Right atrium auricular region (tissue), 2 donors: ENCODE data around the gene RIPOR2. TPM values are rescaled to one million over a fixed set of nuclear protein-coding genes. Genes with fewer than 3 reads are reported as not detected.

Experiments
- DNase-seq: peaks from one replicate; pipeline ENCODE4 v3.0.0-alpha.2; 2019; ENCODE audit warnings: low spot score
- H3K27ac ChIP-seq, 2 donors: fragments of 200-600 bp; sonication (generic); 1 replicate in 1 of 2; 2 replicates in 1 of 2; pipeline ENCODE4 v1.5.1; 2016 to 2019
- H3K27me3 ChIP-seq, 2 donors: fragments of 200-600 bp; sonication (generic); one replicate each; pipeline versions ENCODE4 v1.5.1 to v1.6.0; 2017 to 2019
- H3K36me3 ChIP-seq: fragments of 200-600 bp; sonication (generic); one replicate; pipeline ENCODE4 v1.5.1; 2016
- H3K4me1 ChIP-seq, 2 donors: fragments of 200-600 bp; sonication (generic); one replicate each; pipeline versions ENCODE4 v1.5.1 to v1.6.0; 2017 to 2019
- H3K4me3 ChIP-seq, 2 donors: fragments of 200-600 bp; sonication (generic); 1 replicate in 1 of 2; 2 replicates in 1 of 2; pipeline ENCODE4 v1.5.1; 2017 to 2019; ENCODE audit warnings: mild to moderate bottlenecking in 1 of 2, moderate library complexity in 1 of 2
- H3K9me3 ChIP-seq, 2 donors: fragments of 200-600 bp; sonication (generic); one replicate each; pipeline ENCODE4 v1.5.1; 2019
- CTCF ChIP-seq, 2 donors: fragments of 200-600 bp; sonication (generic); IDR thresholded peaks; one replicate each; pipeline ENCODE4 v1.5.1; 2019; ENCODE audit warnings: antibody characterized with exemption in 2 of 2
- total RNA-seq, 2 donors: library from RNA; depleted of rRNA; stranded (reverse); fragments of >200 nt; gene quantifications; one replicate each; pipeline ENCODE4 v1.1.0, GENCODE V29; 2016

Gene RIPOR2
- total RNA-seq, 2 donors from 2014 or later: 2.4 to 7.3 TPM

DNA sequence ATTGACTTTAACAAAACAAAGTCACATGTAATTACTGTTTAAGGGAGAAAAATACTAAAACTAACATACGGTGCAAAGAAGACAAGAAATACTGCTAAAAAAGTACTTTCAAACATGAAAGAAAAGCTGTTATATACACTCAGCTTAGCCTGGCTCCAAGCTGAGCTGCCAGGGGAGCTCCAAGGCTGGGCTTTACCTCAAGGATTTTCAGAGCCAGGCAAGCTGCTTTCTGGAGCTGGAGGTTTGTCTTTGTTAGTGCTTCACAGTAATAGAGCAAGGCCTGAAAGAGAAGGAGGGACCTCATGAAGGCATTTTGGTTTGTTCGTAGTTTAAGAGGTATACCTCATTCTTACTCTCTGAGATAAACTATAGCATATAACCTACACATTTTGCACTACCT is 117.4 kb downstream of the RIPOR2 start:
- no peaks in the 10 kb centered on the region for H3K9me3 ChIP-seq
- DNase-seq: no peak
- no peak overlapping the region for H3K27ac ChIP-seq
- no peak for TF ChIP-seq CTCF (IDR thresholded peaks at IDR 0.05)
- no peak overlapping the region for H3K4me3 ChIP-seq
- no peaks in the 10 kb centered on the region for H3K4me1 ChIP-seq
- H3K27me3 ChIP-seq: no peaks in the 10 kb centered on the region
- no peaks in the 10 kb centered on the region for H3K36me3 ChIP-seq

GRCh38 chr6:24809728-24810127 is 126.0 kb downstream of the RIPOR2 start:
- Histone ChIP-seq H3K4me3 (no peak overlapping the region), H3K9me3 (no peaks in the 10 kb centered on the region), H3K27me3 (no peaks in the 10 kb centered on the region), H3K36me3 (no peaks in the 10 kb centered on the region), H3K4me1 (no peaks in the 10 kb centered on the region), H3K27ac (no peak overlapping the region)
- no peak for DNase-seq
- TF ChIP-seq CTCF (IDR thresholded peaks at IDR 0.05): no peak

GRCh38 chr6:24807584-24807983 is 128.2 kb downstream of the RIPOR2 start:
- Histone ChIP-seq H3K36me3 (no peaks in the 10 kb centered on the region), H3K4me3 (no peak overlapping the region), H3K27ac (no peak overlapping the region), H3K27me3 (no peaks in the 10 kb centered on the region), H3K4me1 (no peaks in the 10 kb centered on the region), H3K9me3 (no peaks in the 10 kb centered on the region)
- TF ChIP-seq CTCF (IDR thresholded peaks at IDR 0.05): no peak
- DNase-seq: no peak

DNA sequence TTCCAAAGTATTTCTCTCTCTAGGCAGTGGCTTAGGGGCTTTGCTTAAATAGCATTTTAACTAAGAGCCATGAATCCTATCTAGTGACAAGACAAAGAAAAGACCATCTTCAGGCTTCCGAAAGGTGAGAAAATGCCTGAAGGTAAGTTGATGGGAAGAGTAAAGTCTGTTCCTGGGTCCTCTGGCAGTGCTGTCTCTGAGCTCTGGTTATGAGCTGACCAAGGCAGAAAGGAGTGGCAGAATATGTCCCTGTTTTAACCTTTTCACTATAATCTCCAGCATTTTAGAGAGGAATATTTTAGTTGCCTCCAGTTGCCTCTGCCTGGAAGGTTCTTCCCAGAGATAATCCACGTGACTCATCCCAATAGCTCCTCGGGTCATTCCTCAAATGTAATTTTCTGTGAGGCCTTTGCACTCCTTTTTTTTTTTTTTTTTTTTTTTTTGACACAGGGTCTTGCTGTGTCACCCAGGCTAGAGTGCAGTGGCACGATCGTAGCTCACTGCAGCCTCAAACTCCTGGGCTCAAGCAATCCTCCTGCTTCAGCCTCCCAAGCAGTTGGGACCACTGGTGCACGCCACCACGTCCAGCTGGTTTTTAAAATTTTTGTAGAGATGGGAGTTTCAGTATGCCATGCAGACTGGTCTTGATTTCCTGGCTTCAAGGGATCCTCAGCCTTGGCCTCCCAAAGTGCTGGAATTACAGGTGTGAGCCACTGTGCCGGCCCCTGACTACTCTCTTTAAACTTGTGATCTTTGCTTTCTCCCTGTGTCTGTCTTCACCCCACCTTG is 133.3 kb downstream of the RIPOR2 start:
- no peak overlapping the region for H3K27ac ChIP-seq
- H3K4me1 ChIP-seq: no peaks in the 10 kb centered on the region
- H3K9me3 ChIP-seq: no peaks in the 10 kb centered on the region
- TF ChIP-seq CTCF (IDR thresholded peaks at IDR 0.05): no peak
- DNase-seq: no peak
- H3K36me3 ChIP-seq: no peaks in the 10 kb centered on the region
- H3K27me3 ChIP-seq: no peaks in the 10 kb centered on the region
- H3K4me3 ChIP-seq: no peak overlapping the region

DNA sequence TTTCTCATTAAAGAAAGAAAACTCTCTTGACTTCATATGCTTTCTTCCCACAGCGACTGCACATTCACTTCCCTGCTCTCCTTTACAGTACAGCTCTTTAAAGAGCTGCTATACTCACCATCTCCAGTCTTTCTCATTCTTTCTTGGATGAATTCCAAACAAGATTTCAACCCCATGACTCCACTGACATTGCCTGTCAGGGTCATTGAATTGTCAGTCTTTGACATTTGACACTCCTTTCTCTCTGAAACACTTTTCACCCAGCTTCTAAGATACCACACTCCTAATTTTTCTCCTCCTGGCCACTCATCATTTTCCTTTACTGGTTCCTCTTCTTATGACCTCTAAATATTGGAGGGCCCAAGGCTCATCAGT is 136.2 kb downstream of the RIPOR2 start:
- no peak for TF ChIP-seq CTCF (IDR thresholded peaks at IDR 0.05)
- H3K27ac ChIP-seq: no peak overlapping the region
- no peak overlapping the region for H3K4me3 ChIP-seq

More for the DNA sequence above, 136.2 kb downstream of the RIPOR2 start:
- Histone ChIP-seq H3K27me3 (no peaks in the 10 kb centered on the region), H3K4me1 (no peaks in the 10 kb centered on the region), H3K9me3 (no peaks in the 10 kb centered on the region), H3K36me3 (no peaks in the 10 kb centered on the region)
- DNase-seq: no peak
